ENCODE results near the gene SLC45A1.

The SLC45A1 gene

DNA sequence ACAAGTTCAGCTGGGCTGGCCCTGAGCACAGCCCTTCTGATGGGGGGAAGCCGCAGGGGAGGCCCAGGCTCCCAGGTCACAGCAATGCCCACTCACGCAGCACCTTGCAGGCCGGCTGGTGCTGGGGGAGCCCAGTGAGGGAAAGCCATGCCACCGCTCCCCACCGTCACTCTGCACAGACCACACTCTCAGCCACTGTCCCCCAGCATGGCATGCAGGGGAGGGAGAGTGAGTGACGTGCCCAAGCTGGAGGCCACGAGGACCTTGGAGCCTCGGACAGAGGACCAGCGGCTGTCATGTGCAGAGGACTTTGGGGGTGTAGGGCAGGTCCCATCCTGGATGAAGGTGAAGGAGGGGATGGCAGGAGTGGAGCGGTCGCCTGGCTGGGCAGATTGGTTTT is 25.1 kb downstream of the SLC45A1 start:
- TF ChIP-seq, protein P1, sequence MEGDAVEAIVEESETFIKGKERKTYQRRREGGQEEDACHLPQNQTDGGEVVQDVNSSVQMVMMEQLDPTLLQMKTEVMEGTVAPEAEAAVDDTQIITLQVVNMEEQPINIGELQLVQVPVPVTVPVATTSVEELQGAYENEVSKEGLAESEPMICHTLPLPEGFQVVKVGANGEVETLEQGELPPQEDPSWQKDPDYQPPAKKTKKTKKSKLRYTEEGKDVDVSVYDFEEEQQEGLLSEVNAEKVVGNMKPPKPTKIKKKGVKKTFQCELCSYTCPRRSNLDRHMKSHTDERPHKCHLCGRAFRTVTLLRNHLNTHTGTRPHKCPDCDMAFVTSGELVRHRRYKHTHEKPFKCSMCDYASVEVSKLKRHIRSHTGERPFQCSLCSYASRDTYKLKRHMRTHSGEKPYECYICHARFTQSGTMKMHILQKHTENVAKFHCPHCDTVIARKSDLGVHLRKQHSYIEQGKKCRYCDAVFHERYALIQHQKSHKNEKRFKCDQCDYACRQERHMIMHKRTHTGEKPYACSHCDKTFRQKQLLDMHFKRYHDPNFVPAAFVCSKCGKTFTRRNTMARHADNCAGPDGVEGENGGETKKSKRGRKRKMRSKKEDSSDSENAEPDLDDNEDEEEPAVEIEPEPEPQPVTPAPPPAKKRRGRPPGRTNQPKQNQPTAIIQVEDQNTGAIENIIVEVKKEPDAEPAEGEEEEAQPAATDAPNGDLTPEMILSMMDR (IDR thresholded peaks at IDR 0.05) = no peak

GRCh38 chr1:8343464-8344001 is 25.6 kb downstream of the SLC45A1 start:
- TF ChIP-seq, protein P1 (IDR thresholded peaks at IDR 0.05) = no peak

GRCh38 chr1:8344893-8345507 is 27.1 kb downstream of the SLC45A1 start:
- TF ChIP-seq, protein P1 (IDR thresholded peaks at IDR 0.05) = no peak

- TF ChIP-seq, protein P1 (IDR thresholded peaks at IDR 0.05) = no peak
These were observed 27.9 kb downstream of the SLC45A1 start for GRCh38 chr1:8345621-8346415.

DNA sequence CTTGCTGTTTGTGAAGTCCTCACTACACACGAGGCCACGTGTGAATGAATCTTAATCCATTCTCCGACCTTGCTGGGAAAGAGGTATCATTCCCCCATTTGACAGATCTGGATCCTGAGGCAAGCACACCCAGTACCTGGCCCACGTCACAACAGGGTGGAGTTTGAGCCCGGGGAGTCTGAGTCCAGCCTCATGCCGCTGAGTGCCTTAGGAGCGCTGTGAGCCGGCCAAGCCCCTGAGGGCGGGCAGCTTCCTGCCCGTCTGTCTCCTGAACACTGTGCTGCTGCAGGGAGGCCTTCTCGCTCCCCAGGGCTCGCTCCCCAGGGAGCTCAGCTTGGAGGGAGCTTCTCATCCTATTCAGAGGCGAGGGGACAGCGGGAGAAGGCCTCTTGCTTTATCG is 29.7 kb downstream of the SLC45A1 start:
- TF ChIP-seq, protein P1 (IDR thresholded peaks at IDR 0.05) = no peak

- TF ChIP-seq, protein P1 (IDR thresholded peaks at IDR 0.05) = no peak
These were observed 30.3 kb downstream of the SLC45A1 start for GRCh38 chr1:8348047-8348776.

DNA sequence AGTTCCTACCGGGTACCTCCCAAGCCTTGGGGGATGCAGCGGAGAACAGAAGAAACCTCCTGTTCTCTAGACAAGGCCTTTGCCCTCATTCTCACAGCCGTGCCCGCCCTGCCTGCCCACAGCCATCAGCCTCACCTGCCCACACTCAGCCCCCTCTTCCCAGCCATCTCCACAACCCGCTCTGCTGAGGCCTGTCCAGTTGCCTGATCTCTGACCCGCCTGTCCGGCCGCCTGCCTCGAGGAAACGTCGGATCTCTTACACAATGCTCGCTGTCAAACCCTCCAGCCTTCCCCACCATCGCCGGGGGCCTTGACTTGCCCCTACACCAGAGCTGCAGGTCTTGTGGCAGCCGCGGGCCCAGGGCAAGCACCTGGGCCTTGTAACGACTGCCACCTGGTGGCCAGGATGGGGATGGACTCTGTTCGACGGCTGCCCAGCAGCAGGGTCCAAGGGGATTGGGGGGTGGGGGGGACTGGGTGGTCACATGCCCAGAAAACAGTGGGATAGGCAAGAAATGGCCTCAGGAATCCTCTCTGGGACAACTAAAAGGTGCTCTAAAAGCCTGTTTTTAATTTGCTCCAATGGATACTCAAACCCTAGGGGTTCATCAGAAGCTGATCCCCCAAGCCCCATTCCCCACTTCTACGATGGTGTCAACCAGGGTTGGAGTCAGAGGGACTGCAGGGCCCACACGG is 31.0 kb downstream of the SLC45A1 start:
- TF ChIP-seq, protein P1 (IDR thresholded peaks at IDR 0.05) = peak; percentile 87

Data from LNCAP (cell line).